ENCODE measurements around the gene AKT1. TPM values are rescaled to one million over a fixed set of nuclear protein-coding genes. Genes with fewer than 3 reads are reported as not detected.

Gene AKT1
- total RNA-seq, 1 donor from 2014 or later: 147 TPM

- H3K27ac Mint-ChIP-seq: no peak overlapping the region
- no peaks in the 10 kb centered on the region for H3K9me3 Mint-ChIP-seq (ENCODE audit: low read depth)
- no peak for TF ChIP-seq CTCF (IDR thresholded peaks at IDR 0.05; ENCODE audit: unreplicated experiment)
- no peaks in the 10 kb centered on the region for H3K4me1 Mint-ChIP-seq (ENCODE audit: low read depth)
- H3K4me3 Mint-ChIP-seq (ENCODE audit: low read depth): no peak overlapping the region
- peaks cover 1% of the 10 kb centered on the region for H3K36me3 Mint-ChIP-seq (ENCODE audit: insufficient read depth)
- H3K27me3 Mint-ChIP-seq: no peaks in the 10 kb centered on the region
- DNase-seq (ENCODE audit: low spot score, unreplicated experiment): no peak
These were observed 59.5 kb downstream of the AKT1 start for GRCh38 chr14:104735830-104736642.

DNA sequence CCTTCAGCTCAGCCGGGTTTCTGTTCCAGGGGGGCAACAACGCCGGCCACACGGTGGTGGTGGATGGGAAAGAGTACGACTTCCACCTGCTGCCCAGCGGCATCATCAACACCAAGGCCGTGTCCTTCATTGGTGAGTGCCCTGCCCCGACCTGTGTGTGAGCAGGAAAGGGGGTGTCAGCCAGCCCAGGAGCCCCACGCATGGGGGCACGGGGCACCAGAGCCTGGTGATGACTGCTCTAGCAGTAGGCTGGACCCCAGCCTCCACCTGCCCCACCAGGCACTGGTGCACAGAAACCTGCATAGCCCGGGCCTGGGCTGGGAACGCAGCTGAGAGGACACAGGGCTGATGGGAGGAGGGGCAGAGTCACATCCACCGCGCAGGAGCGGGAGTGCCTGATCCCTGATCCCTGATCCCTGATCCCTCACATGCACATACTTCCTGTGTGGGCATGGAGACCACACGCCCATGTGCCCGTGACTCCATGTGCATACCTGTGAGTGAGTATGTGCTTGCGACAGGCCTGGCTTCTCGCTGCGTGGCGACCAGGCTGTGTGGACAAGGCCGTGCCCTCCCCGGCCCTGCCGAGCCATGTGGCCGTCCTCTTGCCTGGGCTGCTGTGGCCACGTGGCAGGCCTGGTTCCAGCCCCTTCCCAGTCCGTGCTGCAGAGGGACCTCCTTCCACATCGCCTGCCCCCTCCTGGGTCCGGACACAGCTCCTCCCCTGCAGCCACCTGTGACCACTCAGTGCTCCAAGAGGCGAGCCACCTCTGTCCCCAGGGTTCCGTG lies 60.4 kb downstream of the AKT1 start:
- Mint-ChIP-seq H3K27ac (no peak overlapping the region), H3K27me3 (no peaks in the 10 kb centered on the region)

GRCh38 chr14:104734601-104734990 lies 61.0 kb downstream of the AKT1 start:
- Mint-ChIP-seq H3K4me3 (ENCODE audit: low read depth) (no peak overlapping the region), H3K27ac (no peak overlapping the region), H3K27me3 (no peaks in the 10 kb centered on the region), H3K36me3 (ENCODE audit: insufficient read depth) (no peaks in the 10 kb centered on the region), H3K4me1 (ENCODE audit: low read depth) (no peaks in the 10 kb centered on the region), H3K9me3 (ENCODE audit: low read depth) (no peaks in the 10 kb centered on the region)
- TF ChIP-seq CTCF (IDR thresholded peaks at IDR 0.05; ENCODE audit: unreplicated experiment): no peak
- no peak for DNase-seq (ENCODE audit: low spot score, unreplicated experiment)

More for the DNA sequence above, 60.4 kb downstream of the AKT1 start:
- H3K36me3 Mint-ChIP-seq (ENCODE audit: insufficient read depth): peaks cover 1% of the 10 kb centered on the region
- DNase-seq (ENCODE audit: low spot score, unreplicated experiment): no peak
- no peaks in the 10 kb centered on the region for H3K4me1 Mint-ChIP-seq (ENCODE audit: low read depth)
- no peak overlapping the region for H3K4me3 Mint-ChIP-seq (ENCODE audit: low read depth)
- H3K9me3 Mint-ChIP-seq (ENCODE audit: low read depth): no peaks in the 10 kb centered on the region
- no peak for TF ChIP-seq CTCF (IDR thresholded peaks at IDR 0.05; ENCODE audit: unreplicated experiment)

DNA sequence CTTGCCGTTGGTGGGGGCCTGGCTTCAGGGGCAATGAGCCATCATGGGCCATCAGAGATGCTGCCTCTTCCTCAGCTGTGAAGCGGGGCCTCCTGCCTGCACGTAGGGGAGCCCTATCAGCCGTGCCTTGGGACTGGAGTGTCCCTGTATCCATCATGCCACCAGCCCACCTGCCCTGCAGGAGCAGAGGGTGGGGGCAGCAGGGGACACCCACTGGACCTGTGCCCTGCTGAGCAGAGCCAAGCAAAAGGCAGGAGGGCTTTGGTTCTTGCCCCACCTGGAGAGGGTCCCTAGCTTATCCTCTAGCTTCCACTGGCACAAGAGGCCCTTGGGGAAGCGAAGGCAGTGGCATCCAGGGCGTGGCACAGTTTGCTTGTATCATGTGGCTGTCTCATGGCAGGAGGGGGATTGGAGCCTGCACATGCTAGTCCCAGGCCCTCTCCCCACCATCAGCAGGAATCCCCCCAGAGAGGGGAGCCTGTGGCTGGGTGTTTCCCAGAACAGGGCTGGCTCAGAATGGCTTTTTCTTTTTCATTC lies 61.4 kb downstream of the AKT1 start:
- DNase-seq (ENCODE audit: low spot score, unreplicated experiment): no peak
- no peak overlapping the region for H3K4me3 Mint-ChIP-seq (ENCODE audit: low read depth)
- H3K4me1 Mint-ChIP-seq (ENCODE audit: low read depth): no peaks in the 10 kb centered on the region
- no peaks in the 10 kb centered on the region for H3K9me3 Mint-ChIP-seq (ENCODE audit: low read depth)
- no peak for TF ChIP-seq CTCF (IDR thresholded peaks at IDR 0.05; ENCODE audit: unreplicated experiment)
- peaks cover 1% of the 10 kb centered on the region for H3K27me3 Mint-ChIP-seq
- H3K27ac Mint-ChIP-seq: no peak overlapping the region
- H3K36me3 Mint-ChIP-seq (ENCODE audit: insufficient read depth): no peaks in the 10 kb centered on the region

GRCh38 chr14:104732931-104733681 lies 62.4 kb downstream of the AKT1 start:
- Mint-ChIP-seq H3K9me3 (ENCODE audit: low read depth) (no peaks in the 10 kb centered on the region), H3K27ac (no peak overlapping the region), H3K4me3 (ENCODE audit: low read depth) (no peak overlapping the region), H3K36me3 (ENCODE audit: insufficient read depth) (no peaks in the 10 kb centered on the region), H3K4me1 (ENCODE audit: low read depth) (no peaks in the 10 kb centered on the region), H3K27me3 (peaks cover 6% of the 10 kb centered on the region)
- DNase-seq (ENCODE audit: low spot score, unreplicated experiment): no peak
- TF ChIP-seq CTCF (IDR thresholded peaks at IDR 0.05; ENCODE audit: unreplicated experiment): no peak
